HepG2 (cell line): ENCODE data around the gene IGFBP6. TPM values are rescaled to one million over a fixed set of nuclear protein-coding genes. Genes with fewer than 3 reads are reported as not detected.

Experiments used
- CEBPG ChIP-seq: IDR thresholded peaks from 2 replicates; pipeline ENCODE4 v1.6.1; 2016
- CREB1 ChIP-seq, 2 experiments: fragments of 450-650 bp in 1 of 2; IDR thresholded peaks; 2 replicates each; pipeline ENCODE4 v1.6.1; 2016 to 2017; ENCODE audit warnings: control low read depth in 1 of 2, mild to moderate bottlenecking in 1 of 2, missing compliant biosample characterization in 1 of 2, missing genetic modification characterization in 1 of 2
- EP300 ChIP-seq, 3 experiments: sonication (generic) in 1 of 3; formaldehyde crosslinking in 1 of 3; IDR thresholded peaks; 2 replicates each; pipeline versions ENCODE4 v1.5.1 to v1.6.1; 2011 to 2020; ENCODE audit warnings: low read depth in 2 of 3, low read length in 2 of 3, borderline replicate concordance in 1 of 3, improper control_type of control experiment in 1 of 3, mild to moderate bottlenecking in 1 of 3, missing genetic modification reagents in 1 of 3, moderate library complexity in 1 of 3
- ERF ChIP-seq: IDR thresholded peaks from 2 replicates; pipeline ENCODE4 v1.6.1; 2018; ENCODE audit warnings: missing biosample characterization, missing genetic modification reagents
- ETV5 ChIP-seq: IDR thresholded peaks from 2 replicates; pipeline ENCODE4 v1.6.1; 2018; ENCODE audit warnings: missing biosample characterization, missing genetic modification reagents, inconsistent platforms, borderline replicate concordance
- JUND ChIP-seq: sonication (generic); formaldehyde crosslinking; IDR thresholded peaks from 2 replicates; pipeline ENCODE4 v1.8.0; 2022; ENCODE audit warnings: mild to moderate bottlenecking, missing genetic modification reagents
- MAZ ChIP-seq, 2 experiments: sonication (generic) in 1 of 2; formaldehyde crosslinking in 1 of 2; IDR thresholded peaks; 2 replicates each; pipeline versions ENCODE4 v1.5.0 to v1.6.1; 2012 to 2020; ENCODE audit warnings: low read depth in 2 of 2, mild to moderate bottlenecking in 2 of 2, borderline replicate concordance in 1 of 2, improper control_type of control experiment in 1 of 2, low read length in 1 of 2, missing genetic modification reagents in 1 of 2, moderate library complexity in 1 of 2
- MED13 ChIP-seq: sonication (generic); formaldehyde crosslinking; IDR thresholded peaks from 2 replicates; pipeline ENCODE4 v1.5.0; 2020; ENCODE audit warnings: missing genetic modification reagents
- PHB2 ChIP-seq: fragments of 450-650 bp; IDR thresholded peaks from 2 replicates; pipeline ENCODE4 v1.6.1; 2018; ENCODE audit not compliant: partially characterized antibody
- SRY ChIP-seq: sonication (generic); formaldehyde crosslinking; IDR thresholded peaks from 2 replicates; pipeline ENCODE4 v1.8.0; 2022; ENCODE audit warnings: mild to moderate bottlenecking, missing genetic modification reagents
- TBL1XR1 ChIP-seq: fragments of 150-350 bp; IDR thresholded peaks from 2 replicates; pipeline ENCODE4 v1.6.1; 2014; ENCODE audit warnings: borderline replicate concordance, low read length; ENCODE audit not compliant: partially characterized antibody
- ZNF430 ChIP-seq: sonication (generic); formaldehyde crosslinking; IDR thresholded peaks from 2 replicates; pipeline ENCODE4 v1.9.0; 2021; ENCODE audit warnings: mild to moderate bottlenecking, missing genetic modification reagents
- ZNF577 ChIP-seq: sonication (generic); formaldehyde crosslinking; IDR thresholded peaks from 2 replicates; pipeline ENCODE4 v1.4.0; 2020; ENCODE audit warnings: mild to moderate bottlenecking, low read depth, missing genetic modification reagents, borderline replicate concordance
- ZNF672 ChIP-seq: sonication (generic); formaldehyde crosslinking; IDR thresholded peaks from 2 replicates; pipeline ENCODE4 v1.8.1; 2022; ENCODE audit warnings: missing genetic modification reagents
- ZNF703 ChIP-seq: sonication (generic); formaldehyde crosslinking; IDR thresholded peaks from 2 replicates; pipeline ENCODE4 v1.5.1; 2020; ENCODE audit warnings: missing genetic modification reagents, mild to moderate bottlenecking, moderate library complexity, borderline replicate concordance
- ZNF839 ChIP-seq: sonication (generic); formaldehyde crosslinking; IDR thresholded peaks from 2 replicates; pipeline ENCODE4 v1.4.0; 2020; ENCODE audit warnings: missing genetic modification reagents, mild to moderate bottlenecking, borderline replicate concordance
- polyA plus RNA-seq, 8 experiments: library from polyadenylated mRNA; depleted of rRNA in 3 of 8; stranded (reverse) in 7 of 8; unstranded in 1 of 8; fragments of >200 nt; fragmentation: Illumina TruSeq in 4 of 8; extraction: Trizol in 4 of 8; gene quantifications; 2 replicates each; pipeline versions ENCODE4 v1.2.1 to v1.2.3, GENCODE V29; 2011 to 2016; ENCODE audit warnings: low read depth in 4 of 8, missing spikeins in 1 of 8, mixed read lengths in 1 of 8; ENCODE audit not compliant: insufficient read depth in 1 of 8
- total RNA-seq, 5 experiments: library from RNA; depleted of rRNA; stranded (reverse); fragments of >200 nt; fragmentation: Illumina TruSeq; extraction: Trizol; gene quantifications; 2 replicates each; pipeline ENCODE4 v1.2.3, GENCODE V29; 2016; ENCODE audit warnings: low read depth in 1 of 5
- TF ChIP-seq, protein P1 (sequence below): sonication (generic); formaldehyde crosslinking; IDR thresholded peaks from 2 replicates; pipeline ENCODE4 v1.8.1; 2022; ENCODE audit warnings: low read depth, mild to moderate bottlenecking, missing genetic modification reagents
- TF ChIP-seq, protein P2 (sequence below): sonication (generic); formaldehyde crosslinking; IDR thresholded peaks from 2 replicates; pipeline ENCODE4 v1.5.1; 2020; ENCODE audit warnings: missing genetic modification reagents, mild to moderate bottlenecking, borderline replicate concordance
- TF ChIP-seq, protein P3 (sequence below): sonication (generic); formaldehyde crosslinking; IDR thresholded peaks from 2 replicates; pipeline ENCODE4 v1.5.0; 2020; ENCODE audit warnings: missing genetic modification reagents
- TF ChIP-seq, protein P4 (sequence below): sonication (generic); formaldehyde crosslinking; conservative IDR thresholded peaks from 2 replicates; pipeline ENCODE4 v1.4.0; 2020; ENCODE audit warnings: missing genetic modification reagents

Gene IGFBP6
- total and polyA plus RNA-seq, 2 of the 13 experiments (the other 11 are each of a cell fraction or from before 2014, with no cell fraction given), result 3.9 to 25.2 TPM

DNA sequence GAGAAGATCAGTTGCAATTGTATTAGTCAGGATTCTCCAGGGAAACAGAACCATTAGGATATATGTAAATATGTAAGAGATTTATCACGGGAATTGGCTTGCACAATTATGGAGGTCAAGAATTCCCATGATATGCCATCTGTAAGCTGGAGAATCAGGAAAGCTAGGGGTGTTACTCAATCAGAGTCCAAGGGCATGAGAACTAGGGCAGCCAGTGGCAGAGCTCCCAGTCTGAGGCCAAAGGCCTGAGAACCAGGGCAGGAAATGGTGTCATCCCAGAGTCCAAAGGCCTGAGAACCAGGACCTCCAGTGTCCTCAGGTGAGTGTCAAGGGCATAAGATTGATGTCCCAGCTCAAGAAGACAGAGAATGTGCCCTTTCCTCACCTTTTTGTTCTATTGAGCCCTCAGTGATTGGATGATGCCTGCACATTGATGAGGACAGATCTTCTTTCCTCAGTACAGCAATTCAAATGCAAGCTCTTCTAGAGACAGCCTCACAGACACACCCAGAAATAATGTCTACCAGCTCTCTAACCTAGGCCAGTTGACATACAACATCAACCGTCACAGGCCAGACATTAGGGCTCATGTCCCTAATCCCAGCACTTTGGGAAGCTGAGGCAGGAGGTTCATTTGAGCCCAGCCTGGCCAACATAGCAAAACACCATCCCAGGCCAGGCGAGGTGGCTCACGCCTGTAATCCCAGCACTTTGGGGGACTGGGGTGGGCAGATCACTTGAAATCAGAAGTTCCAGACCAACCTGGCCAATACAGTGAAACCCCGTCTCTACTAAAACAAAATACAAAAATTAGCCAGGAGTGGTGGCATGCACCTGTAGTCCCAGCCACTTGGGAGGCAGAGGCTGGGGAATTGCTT, 48.2 kb downstream of the IGFBP6 start (continued):
- peak in 1 of 2 experiments; percentile 34; a peak in 1 of 4 replicates for TF ChIP-seq EP300 (IDR thresholded peaks at IDR 0.05; ENCODE audit: low read depth in 2 of 2, low read length in 2 of 2)
- no peak; the same call in 1 of the 2 replicates for TF ChIP-seq EP300 (CRISPR knock-in tag; IDR thresholded peaks at IDR 0.05; ENCODE audit: borderline replicate concordance)
- no peak for TF ChIP-seq PHB2
- TF ChIP-seq ZNF703 (CRISPR knock-in tag), result no peak
- no peak for TF ChIP-seq CREB1 (IDR thresholded peaks at IDR 0.05)
- peak; percentile 69 for TF ChIP-seq CREB1 (CRISPR knock-in tag; IDR thresholded peaks at IDR 0.05)
- peak; percentile 90 for TF ChIP-seq CEBPG (CRISPR knock-in tag)
- no peak for TF ChIP-seq ZNF577 (CRISPR knock-in tag)
- TF ChIP-seq MAZ (IDR thresholded peaks at IDR 0.05; ENCODE audit: borderline replicate concordance, low read depth, low read length), result no peak
- 0 out of 2 replicates have a peak, but pooled peaks have one; percentile 30 for TF ChIP-seq MAZ (CRISPR knock-in tag; IDR thresholded peaks at IDR 0.05; ENCODE audit: low read depth)
- TF ChIP-seq, protein P1, sequence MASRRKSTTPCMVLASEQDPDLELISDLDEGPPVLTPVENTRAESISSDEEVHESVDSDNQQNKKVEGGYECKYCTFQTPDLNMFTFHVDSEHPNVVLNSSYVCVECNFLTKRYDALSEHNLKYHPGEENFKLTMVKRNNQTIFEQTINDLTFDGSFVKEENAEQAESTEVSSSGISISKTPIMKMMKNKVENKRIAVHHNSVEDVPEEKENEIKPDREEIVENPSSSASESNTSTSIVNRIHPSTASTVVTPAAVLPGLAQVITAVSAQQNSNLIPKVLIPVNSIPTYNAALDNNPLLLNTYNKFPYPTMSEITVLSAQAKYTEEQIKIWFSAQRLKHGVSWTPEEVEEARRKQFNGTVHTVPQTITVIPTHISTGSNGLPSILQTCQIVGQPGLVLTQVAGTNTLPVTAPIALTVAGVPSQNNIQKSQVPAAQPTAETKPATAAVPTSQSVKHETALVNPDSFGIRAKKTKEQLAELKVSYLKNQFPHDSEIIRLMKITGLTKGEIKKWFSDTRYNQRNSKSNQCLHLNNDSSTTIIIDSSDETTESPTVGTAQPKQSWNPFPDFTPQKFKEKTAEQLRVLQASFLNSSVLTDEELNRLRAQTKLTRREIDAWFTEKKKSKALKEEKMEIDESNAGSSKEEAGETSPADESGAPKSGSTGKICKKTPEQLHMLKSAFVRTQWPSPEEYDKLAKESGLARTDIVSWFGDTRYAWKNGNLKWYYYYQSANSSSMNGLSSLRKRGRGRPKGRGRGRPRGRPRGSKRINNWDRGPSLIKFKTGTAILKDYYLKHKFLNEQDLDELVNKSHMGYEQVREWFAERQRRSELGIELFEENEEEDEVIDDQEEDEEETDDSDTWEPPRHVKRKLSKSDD (CRISPR knock-in tag), result no peak
- no peak for TF ChIP-seq JUND (CRISPR knock-in tag)
- TF ChIP-seq SRY, result no peak
- TF ChIP-seq, protein P2, sequence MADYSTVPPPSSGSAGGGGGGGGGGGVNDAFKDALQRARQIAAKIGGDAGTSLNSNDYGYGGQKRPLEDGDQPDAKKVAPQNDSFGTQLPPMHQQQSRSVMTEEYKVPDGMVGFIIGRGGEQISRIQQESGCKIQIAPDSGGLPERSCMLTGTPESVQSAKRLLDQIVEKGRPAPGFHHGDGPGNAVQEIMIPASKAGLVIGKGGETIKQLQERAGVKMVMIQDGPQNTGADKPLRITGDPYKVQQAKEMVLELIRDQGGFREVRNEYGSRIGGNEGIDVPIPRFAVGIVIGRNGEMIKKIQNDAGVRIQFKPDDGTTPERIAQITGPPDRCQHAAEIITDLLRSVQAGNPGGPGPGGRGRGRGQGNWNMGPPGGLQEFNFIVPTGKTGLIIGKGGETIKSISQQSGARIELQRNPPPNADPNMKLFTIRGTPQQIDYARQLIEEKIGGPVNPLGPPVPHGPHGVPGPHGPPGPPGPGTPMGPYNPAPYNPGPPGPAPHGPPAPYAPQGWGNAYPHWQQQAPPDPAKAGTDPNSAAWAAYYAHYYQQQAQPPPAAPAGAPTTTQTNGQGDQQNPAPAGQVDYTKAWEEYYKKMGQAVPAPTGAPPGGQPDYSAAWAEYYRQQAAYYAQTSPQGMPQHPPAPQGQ, result no peak
- TF ChIP-seq TBL1XR1, result peak; percentile 95
- no peak for TF ChIP-seq ZNF672
- TF ChIP-seq ZNF839 (CRISPR knock-in tag), result no peak
- TF ChIP-seq, protein P3, sequence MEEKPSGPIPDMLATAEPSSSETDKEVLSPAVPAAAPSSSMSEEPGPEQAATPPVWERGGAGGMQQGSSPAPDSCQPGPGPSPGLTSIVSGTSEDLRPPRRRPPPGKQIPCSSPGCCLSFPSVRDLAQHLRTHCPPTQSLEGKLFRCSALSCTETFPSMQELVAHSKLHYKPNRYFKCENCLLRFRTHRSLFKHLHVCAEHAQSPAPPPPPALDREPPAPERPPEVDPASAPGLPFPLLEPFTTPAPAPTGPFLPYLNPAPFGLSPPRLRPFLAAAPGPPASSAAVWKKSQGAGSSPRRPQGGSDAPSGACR (CRISPR knock-in tag), result no peak
- TF ChIP-seq MED13 (CRISPR knock-in tag), result no peak
- TF ChIP-seq ERF (CRISPR knock-in tag), result peak; percentile 71; the same call in 1 of the 2 replicates
- TF ChIP-seq, protein P4, sequence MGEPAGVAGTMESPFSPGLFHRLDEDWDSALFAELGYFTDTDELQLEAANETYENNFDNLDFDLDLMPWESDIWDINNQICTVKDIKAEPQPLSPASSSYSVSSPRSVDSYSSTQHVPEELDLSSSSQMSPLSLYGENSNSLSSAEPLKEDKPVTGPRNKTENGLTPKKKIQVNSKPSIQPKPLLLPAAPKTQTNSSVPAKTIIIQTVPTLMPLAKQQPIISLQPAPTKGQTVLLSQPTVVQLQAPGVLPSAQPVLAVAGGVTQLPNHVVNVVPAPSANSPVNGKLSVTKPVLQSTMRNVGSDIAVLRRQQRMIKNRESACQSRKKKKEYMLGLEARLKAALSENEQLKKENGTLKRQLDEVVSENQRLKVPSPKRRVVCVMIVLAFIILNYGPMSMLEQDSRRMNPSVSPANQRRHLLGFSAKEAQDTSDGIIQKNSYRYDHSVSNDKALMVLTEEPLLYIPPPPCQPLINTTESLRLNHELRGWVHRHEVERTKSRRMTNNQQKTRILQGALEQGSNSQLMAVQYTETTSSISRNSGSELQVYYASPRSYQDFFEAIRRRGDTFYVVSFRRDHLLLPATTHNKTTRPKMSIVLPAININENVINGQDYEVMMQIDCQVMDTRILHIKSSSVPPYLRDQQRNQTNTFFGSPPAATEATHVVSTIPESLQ (CRISPR knock-in tag), result no peak
- TF ChIP-seq ETV5 (CRISPR knock-in tag), result peak; percentile 70; the same call in 1 of the 2 replicates
- no peak for TF ChIP-seq ZNF430 (CRISPR knock-in tag)
